Ascending aorta (tissue), 2 donors: Measurements from ENCODE around the gene AGAP3. TPM values are rescaled to one million over a fixed set of nuclear protein-coding genes. Genes with fewer than 3 reads are reported as not detected.

Experiments used
- DNase-seq, 2 donors: peaks; one replicate each; pipeline ENCODE4 v3.0.0-alpha.2; 2019; ENCODE audit warnings: low spot score in 2 of 2
- H3K27ac ChIP-seq, 2 donors: fragments of 200-600 bp; sonication (generic); one replicate each; pipeline ENCODE4 v1.5.1; 2016 to 2017; ENCODE audit warnings: mild to moderate bottlenecking in 1 of 2
- H3K27me3 ChIP-seq: fragments of 200-600 bp; sonication (generic); one replicate; pipeline ENCODE4 v1.5.1; 2017
- H3K36me3 ChIP-seq, 2 donors: fragments of 200-600 bp; sonication (generic); one replicate each; pipeline ENCODE4 v1.5.1; 2016
- H3K4me1 ChIP-seq, 2 donors: fragments of 200-600 bp; sonication (generic); one replicate each; pipeline ENCODE4 v1.5.1; 2016 to 2017; ENCODE audit warnings: mild to moderate bottlenecking in 1 of 2
- H3K4me3 ChIP-seq, 2 donors: fragments of 200-600 bp; sonication (generic); one replicate each; pipeline ENCODE4 v1.5.1; 2016 to 2017; ENCODE audit warnings: mild to moderate bottlenecking in 1 of 2
- H3K9me3 ChIP-seq, 2 donors: fragments of 200-600 bp; sonication (generic); one replicate each; pipeline ENCODE4 v1.5.1; 2016
- intact Hi-C: fragments of 100-400 bp; cut with DNase I; formaldehyde crosslinking; loops from one replicate; pipeline ENCODE4 v1.15.1; 2023
- total RNA-seq: library from RNA; depleted of rRNA; stranded (reverse); fragments of >200 nt; gene quantifications from one replicate; pipeline ENCODE4 v1.1.0, GENCODE V29; 2016
- TF ChIP-seq, protein P1 (sequence below), 3 experiments: fragments of 200-600 bp in 2 of 3; fragments of 450-650 bp in 1 of 3; sonication (generic) in 2 of 3; IDR thresholded peaks; one replicate each; pipeline ENCODE4 v1.5.1; 2016 to 2019; ENCODE audit warnings: antibody characterized with exemption in 3 of 3, mild to moderate bottlenecking in 1 of 3, moderate library complexity in 1 of 3

The AGAP3 gene
- total RNA-seq, 1 donor from 2014 or later = 82.6 TPM

DNA sequence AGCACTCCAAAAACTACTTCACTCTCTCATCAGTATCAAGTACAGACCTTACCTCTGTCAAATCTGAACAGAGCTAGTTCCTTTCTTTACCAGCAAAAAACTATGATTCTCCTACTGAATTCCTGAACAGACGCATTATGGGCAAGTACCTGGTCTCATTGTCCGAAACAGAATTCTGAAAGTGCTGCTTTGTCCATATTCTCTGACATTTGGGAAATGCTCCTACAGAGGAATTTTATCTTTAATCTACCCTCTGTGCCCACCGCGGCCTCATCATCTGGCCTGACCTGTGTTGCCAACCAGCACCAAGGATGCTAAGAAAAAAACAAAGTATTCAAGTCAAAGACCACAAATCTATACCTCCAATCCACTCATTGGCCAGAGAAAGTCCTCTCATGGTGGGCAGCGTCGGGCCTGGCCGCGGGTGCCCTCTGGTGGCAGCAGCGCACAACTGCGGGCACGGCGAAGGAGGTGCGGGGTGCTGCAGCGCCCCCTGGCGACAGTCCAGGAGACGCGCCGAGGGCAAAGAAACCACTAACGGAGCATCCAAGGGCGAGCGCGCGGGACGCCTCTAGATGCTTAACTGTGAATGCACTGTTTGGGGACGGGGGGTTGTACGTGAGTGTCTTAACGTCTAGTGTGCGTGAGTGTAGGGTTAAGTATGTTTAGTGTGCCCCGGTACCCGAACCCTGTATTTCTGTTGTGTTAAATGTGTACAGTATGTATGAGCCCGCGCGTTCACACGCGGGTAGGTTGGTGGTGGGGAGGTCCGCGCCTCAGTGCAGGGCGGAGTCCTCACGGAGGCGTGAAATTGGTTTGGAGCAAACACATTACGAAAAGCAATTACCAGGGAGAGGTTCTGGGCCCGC is 86.2 kb downstream of the AGAP3 start:
- Histone ChIP-seq H3K36me3 (no peaks in the 10 kb centered on the region), H3K27ac (no peak overlapping the region)

DNA sequence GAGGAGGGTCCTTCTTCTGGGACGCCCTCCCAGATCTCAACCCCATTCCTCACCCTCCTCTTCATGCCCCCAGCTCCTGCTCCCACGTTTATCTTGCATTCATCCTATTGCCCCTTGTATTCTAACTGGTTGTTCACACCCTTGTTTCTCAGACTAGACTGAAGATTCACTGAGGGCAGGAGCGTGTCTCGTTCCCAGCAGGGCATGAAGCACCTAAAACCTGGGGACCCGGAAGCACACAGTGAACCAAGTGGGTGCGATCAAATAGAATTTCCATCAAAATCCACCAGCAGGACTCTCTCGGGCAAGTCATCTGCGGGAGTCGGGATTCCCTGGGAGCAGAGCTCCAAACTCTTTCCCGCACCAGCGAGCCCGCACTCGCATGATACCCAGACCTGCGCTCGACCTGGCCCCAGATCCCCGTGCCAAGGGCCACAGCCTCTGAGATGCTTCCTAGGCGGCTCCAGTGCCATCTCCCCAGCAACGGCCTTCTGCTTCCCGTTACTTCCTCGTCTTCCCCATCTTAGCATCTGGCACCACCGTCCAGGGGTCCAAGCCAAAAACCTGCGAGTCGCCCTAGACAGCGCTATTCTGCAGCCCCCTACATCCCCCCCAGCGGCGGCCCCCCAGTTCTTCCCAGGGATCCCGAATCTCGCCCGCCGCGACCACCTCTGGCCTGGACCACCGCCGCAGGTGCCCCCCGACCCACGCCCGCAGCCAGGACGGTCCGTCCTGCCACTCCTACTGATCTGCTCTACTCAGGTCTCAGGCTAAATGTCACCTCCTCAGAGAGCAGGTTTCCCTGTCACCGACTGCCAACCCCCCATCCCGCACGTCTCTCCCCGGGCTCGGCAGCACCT is 87.3 kb downstream of the AGAP3 start:
- Histone ChIP-seq H3K27ac (no peak overlapping the region), H3K36me3 (no peaks in the 10 kb centered on the region), H3K9me3 (no peaks in the 10 kb centered on the region), H3K4me1 (no peaks in the 10 kb centered on the region), H3K27me3 (peaks cover 11% of the 10 kb centered on the region), H3K4me3 (no peak overlapping the region)
- intact Hi-C loops = loop anchor here (2.0 to 10.0 kb wide), 2 partner anchors 129 to 269 kb away; no protein-coding TSS in a partner anchor
- DNase-seq = no peak
- TF ChIP-seq, protein P1, sequence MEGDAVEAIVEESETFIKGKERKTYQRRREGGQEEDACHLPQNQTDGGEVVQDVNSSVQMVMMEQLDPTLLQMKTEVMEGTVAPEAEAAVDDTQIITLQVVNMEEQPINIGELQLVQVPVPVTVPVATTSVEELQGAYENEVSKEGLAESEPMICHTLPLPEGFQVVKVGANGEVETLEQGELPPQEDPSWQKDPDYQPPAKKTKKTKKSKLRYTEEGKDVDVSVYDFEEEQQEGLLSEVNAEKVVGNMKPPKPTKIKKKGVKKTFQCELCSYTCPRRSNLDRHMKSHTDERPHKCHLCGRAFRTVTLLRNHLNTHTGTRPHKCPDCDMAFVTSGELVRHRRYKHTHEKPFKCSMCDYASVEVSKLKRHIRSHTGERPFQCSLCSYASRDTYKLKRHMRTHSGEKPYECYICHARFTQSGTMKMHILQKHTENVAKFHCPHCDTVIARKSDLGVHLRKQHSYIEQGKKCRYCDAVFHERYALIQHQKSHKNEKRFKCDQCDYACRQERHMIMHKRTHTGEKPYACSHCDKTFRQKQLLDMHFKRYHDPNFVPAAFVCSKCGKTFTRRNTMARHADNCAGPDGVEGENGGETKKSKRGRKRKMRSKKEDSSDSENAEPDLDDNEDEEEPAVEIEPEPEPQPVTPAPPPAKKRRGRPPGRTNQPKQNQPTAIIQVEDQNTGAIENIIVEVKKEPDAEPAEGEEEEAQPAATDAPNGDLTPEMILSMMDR (IDR thresholded peaks at IDR 0.05) = no peak

More for the DNA sequence above, 86.2 kb downstream of the AGAP3 start:
- DNase-seq = peak in 1 of 2 donors; percentile 86
- no peak overlapping the region for H3K4me3 ChIP-seq
- H3K9me3 ChIP-seq = no peaks in the 10 kb centered on the region
- intact Hi-C loops = loop anchor here (1.0 to 10.0 kb wide), 3 partner anchors 48 to 268 kb away; no protein-coding TSS in a partner anchor
- peaks cover 11% of the 10 kb centered on the region for H3K27me3 ChIP-seq
- TF ChIP-seq, protein P1 (IDR thresholded peaks at IDR 0.05) = peak; percentile 99 to 100 (median 100)
- H3K4me1 ChIP-seq = peaks cover 0 to 4% of the 10 kb centered on the region in 2 donors

DNA sequence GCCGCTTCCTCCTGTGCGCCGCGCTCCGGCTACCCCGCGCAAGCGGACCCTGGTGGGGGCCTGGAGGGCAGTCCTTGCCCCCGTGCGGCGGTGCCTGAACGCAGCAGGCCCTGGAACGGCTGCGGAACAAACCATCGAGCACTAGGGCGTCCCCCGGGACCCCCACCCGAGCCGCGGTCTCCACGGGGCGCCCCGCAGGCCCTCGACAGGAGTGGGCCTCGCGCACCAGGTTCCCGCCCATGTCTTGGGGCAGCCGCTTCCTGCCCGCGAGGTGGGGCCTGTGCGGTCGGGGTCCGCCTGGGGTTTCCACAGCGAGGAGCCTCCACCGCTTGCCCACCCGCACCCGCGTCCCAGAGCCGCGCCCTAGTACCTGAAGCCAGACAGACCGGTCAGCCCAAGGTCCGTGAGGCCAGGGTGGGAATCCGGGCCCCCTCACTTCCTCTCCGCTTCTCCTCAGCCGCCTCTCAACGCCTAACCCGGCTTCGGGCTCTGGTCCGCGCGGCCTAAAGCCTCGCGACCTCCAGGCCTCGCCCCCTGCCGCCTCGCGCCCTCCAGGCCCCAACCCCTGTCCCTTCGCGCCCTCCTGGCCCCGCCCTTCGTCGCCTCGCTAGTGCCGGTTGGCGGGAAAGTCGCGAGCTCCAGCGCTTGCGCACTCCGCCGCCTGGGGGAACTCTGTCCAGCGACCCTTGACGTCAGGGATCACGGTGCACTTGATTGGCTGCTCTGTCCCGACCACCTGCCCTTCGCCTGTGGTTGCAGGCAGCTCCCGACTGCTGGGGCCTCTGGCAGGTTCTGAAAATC is 88.2 kb downstream of the AGAP3 start:
- Histone ChIP-seq H3K9me3 (no peaks in the 10 kb centered on the region), H3K27me3 (peaks cover 7% of the 10 kb centered on the region), H3K27ac (no peak overlapping the region), H3K4me3 (no peak overlapping the region), H3K4me1 (no peaks in the 10 kb centered on the region), H3K36me3 (no peaks in the 10 kb centered on the region)
- TF ChIP-seq, protein P1 (IDR thresholded peaks at IDR 0.05) = no peak
- intact Hi-C loops = loop anchor here (10.0 kb wide), 1 partner anchor 270 kb away; no protein-coding TSS in a partner anchor
- no peak for DNase-seq

DNA sequence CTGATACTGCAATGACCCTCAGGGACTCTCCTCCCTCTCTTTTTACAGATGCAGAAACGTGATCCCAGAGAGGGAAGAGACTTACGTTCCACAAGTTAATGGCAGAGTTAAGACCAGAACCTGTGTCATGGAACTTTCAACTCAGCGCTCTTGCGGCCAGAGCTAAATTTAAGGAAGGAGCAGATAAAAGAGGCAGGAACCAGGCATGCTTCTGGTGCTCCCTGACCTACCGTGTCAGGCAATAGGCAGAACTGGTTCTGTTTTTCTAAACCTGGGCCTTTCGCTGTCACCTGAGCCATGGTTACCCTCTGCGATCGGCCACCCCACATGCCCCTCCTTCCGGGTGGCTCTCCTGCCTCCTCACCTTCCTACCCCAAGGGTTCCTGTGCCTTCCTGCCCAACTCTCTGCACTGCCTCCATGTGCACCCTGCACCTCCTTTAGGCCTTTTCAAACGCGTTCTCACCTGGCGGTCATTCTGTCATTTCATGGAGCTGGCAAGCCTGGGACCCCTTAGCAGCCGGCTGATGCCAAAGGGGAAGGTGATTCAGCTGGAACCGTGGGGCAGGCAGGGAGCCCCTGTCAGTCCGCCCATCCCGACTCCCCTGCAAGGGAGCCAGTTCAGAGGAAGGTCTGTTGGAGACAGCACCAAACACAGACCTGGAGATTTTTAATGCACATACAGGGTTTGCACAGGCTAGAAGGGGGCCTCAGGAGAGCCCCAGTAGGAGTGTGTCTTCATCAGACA is 88.9 kb downstream of the AGAP3 start:
- TF ChIP-seq, protein P1 (IDR thresholded peaks at IDR 0.05) = no peak
- DNase-seq = no peak

More for the DNA sequence above, 88.9 kb downstream of the AGAP3 start:
- intact Hi-C loops = loop anchor here (10.0 kb wide), 1 partner anchor 270 kb away; no protein-coding TSS in a partner anchor
- H3K4me1 ChIP-seq = no peaks in the 10 kb centered on the region
- H3K36me3 ChIP-seq = no peaks in the 10 kb centered on the region
- H3K27ac ChIP-seq = no peak overlapping the region
- no peak overlapping the region for H3K4me3 ChIP-seq
- peaks cover 7% of the 10 kb centered on the region for H3K27me3 ChIP-seq
- no peaks in the 10 kb centered on the region for H3K9me3 ChIP-seq
